GM19395 (cell line): Measurements from ENCODE around the gene AAK1.

Experiments used
- ATAC-seq: cut with Tn5 transposase; IDR thresholded peaks from one replicate; pipeline ENCODE4 v1.9.1; 2021; ENCODE audit warnings: mild to moderate bottlenecking, moderate library complexity; ENCODE audit not compliant: unreplicated experiment

The AAK1 gene

GRCh38 chr2:69499242-69499641 is 144.3 kb downstream of the AAK1 start:
- peak; percentile 66 for ATAC-seq

GRCh38 chr2:69495861-69496260 is 147.7 kb downstream of the AAK1 start:
- no peak for ATAC-seq

GRCh38 chr2:69495008-69495407 is 148.5 kb downstream of the AAK1 start:
- ATAC-seq, result no peak

- no peak for ATAC-seq
Observed at GRCh38 chr2:69494126-69494525, 149.4 kb downstream of the AAK1 start.

GRCh38 chr2:69493268-69493667 is 150.3 kb downstream of the AAK1 start:
- no peak for ATAC-seq

GRCh38 chr2:69491864-69492263 is 151.7 kb downstream of the AAK1 start:
- no peak for ATAC-seq

- ATAC-seq, result no peak
Observed at GRCh38 chr2:69490486-69490885, 153.1 kb downstream of the AAK1 start.

- ATAC-seq, result no peak
Observed at GRCh38 chr2:69489793-69490192, 153.7 kb downstream of the AAK1 start.

GRCh38 chr2:69483696-69484095 is 159.8 kb downstream of the AAK1 start:
- no peak for ATAC-seq

- no peak for ATAC-seq
Observed at GRCh38 chr2:69483024-69483423, 160.5 kb downstream of the AAK1 start.

- ATAC-seq, result no peak
Observed at GRCh38 chr2:69482471-69482870, 161.1 kb downstream of the AAK1 start.

- no peak for ATAC-seq
Observed at GRCh38 chr2:69481421-69481820, 162.1 kb downstream of the AAK1 start.

GRCh38 chr2:69477627-69478026 is 165.9 kb downstream of the AAK1 start:
- no peak for ATAC-seq

GRCh38 chr2:69474688-69475087 is 168.9 kb downstream of the AAK1 start:
- no peak for ATAC-seq

- ATAC-seq, result no peak
Observed at GRCh38 chr2:69471793-69472192, 171.7 kb downstream of the AAK1 start.

GRCh38 chr2:69470911-69471310 is 172.6 kb downstream of the AAK1 start:
- ATAC-seq, result no peak

GRCh38 chr2:69469784-69470183 is 173.8 kb downstream of the AAK1 start:
- ATAC-seq, result no peak

- no peak for ATAC-seq
Observed at GRCh38 chr2:69469375-69469774, 174.2 kb downstream of the AAK1 start.

GRCh38 chr2:69466728-69467127 is 176.8 kb downstream of the AAK1 start:
- no peak for ATAC-seq

- ATAC-seq, result no peak
Observed at GRCh38 chr2:69465513-69466456, 177.8 kb downstream of the AAK1 start.

GRCh38 chr2:69464575-69464974 is 179.0 kb downstream of the AAK1 start:
- no peak for ATAC-seq

- ATAC-seq, result no peak
Observed at GRCh38 chr2:69462780-69463179, 180.8 kb downstream of the AAK1 start.

GRCh38 chr2:69461404-69461803 is 182.1 kb downstream of the AAK1 start:
- no peak for ATAC-seq
